HG03442 (cell line): ENCODE measurements around the gene NANOS1.

Experiments
- ATAC-seq: cut with Tn5 transposase; IDR thresholded peaks from one replicate; pipeline ENCODE4 v1.9.1; 2021; ENCODE audit warnings: mild to moderate bottlenecking, moderate library complexity; ENCODE audit not compliant: unreplicated experiment

NANOS1 gene

DNA sequence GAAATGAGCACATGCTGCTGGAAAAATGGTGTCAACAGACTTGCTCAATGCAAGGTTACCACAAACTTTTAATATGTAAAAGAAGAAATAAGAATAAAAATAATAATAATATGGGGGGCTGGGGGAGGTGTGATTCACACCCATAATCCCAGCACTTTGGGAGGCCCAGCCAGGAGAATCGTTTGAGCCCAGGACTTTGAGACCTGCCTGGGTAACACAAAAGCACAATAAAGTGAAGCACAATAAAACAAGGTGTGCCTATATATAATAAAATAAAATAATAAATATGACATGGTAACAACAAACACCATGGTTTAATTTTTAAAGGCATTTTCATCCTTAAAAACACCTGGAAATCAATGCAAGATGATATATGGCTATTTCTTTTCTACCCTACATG, 26.0 kb downstream of the NANOS1 start:
- no peak for ATAC-seq

DNA sequence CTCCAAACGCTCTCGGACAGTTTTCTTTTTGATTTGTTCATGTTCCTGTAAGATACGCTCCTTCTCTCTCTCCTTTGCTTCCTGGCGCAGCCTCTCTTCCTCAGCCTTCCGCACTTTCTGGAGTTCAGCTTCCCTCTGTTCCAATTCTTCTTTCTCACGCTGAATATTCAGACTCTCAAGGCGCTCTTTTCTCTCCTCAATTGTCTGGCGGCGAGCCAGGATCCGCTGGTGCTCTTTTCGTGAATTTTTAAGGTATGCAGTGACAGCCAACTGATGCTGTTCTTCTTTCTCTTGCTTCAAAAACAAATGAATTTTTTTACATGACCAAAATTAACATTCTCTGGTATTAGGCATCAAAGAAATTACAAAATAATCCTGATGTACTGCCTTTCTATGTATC, 28.5 kb downstream of the NANOS1 start:
- no peak for ATAC-seq

DNA sequence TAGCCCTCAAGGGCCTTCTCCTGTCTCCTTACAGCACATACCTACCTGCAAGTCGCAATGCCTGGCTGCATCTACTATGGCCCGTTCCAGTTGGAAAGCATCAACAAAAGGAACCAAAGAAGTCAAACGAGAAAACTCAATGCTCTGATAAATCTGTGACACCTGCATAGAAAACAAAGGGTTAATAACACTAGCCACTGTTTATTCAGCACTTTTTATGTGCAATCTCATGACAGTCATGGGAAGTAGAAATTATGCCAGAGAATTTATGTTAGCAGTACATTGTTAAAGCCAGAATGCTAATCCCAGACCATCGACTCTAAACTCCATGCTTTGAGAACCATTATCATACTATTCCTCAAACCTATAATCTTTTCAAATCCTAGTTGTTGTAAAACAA, 30.0 kb downstream of the NANOS1 start:
- no peak for ATAC-seq

DNA sequence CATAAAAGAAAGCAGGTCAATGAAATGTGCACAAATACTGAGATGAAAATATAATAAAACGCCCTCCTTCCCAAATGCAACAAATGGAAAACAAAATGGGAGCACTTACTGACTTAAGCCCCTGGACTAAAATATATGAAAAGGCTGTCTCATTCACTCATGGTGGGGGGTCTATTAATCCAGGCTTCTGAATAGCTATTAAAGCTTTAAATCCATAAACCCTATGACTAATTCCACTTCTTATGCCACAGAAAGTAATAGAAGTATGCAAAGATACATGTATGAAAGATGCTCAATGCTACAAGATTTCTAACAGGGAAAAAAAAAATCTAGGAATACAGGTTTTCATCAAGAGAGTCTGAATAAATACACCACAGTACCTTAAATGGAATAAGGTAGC, 30.6 kb downstream of the NANOS1 start:
- ATAC-seq = no peak

DNA sequence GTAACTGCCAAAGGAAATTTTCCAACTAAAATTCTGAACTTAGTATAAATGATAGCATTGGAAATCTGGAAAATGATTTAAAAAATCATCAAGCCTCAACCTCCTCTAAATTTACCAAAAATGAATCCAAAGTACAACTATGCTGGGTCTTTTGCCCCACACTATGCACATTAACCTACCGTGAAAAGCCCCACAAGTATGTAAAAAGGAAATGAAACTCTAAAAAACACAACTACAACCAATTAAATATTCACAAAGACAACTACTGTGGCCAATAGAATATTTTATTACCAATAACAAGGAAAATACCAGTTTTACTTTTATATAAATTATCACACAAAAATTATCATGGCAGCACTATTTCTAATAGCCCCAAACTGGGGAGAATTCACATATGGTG, 31.8 kb downstream of the NANOS1 start:
- no peak for ATAC-seq

DNA sequence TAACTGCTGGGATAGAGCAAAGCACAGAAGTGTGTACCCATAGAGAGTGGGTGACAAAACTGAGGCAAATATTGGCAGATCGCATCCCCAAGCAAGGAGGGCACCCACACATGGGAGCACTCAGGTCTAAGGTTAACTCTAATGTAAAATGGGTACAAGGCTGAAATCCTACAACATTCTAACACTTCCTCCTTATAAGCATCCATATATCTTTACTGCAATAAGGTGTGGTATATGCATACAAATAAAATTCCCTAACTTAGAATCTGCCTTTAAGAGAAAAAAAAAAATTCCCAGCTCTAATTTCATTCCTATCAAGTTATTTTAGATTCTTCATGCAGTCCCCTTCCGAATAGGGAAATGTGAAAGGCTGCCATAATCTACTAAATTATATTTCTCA, 32.4 kb downstream of the NANOS1 start:
- ATAC-seq = no peak

DNA sequence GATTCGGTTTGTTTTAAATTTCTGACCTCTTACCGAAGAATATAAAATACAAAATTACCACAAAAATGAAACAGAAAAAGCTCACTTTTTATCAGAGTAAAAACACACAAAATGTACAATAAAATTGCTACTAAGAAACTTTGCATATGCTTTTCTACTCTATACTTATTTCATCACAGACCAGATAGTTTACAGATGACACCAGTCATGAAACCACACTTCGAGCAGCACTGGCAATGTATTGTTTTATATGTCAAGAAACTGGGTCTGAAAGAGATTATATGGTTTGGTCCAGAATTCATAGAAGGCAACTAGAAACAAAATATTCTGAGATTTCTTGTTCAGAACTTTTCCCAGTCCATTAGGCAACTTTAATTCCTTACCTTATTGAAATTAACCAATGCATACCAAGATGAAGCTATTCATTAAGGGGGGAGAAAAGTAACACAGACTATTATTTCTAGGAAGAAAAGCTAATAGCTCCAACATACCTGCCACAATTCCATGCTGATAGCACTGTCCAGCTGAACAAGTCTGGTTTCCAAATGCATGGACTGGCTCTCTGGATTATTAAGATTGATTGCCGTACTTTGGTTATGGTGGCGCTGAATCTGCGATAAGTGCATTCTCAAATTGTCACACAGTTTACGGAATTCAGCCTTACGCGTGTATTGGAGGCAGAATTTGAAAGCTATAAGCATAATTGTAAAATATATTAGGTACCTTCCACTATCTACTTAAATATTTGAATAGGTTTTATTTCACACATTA, 41.1 kb downstream of the NANOS1 start:
- ATAC-seq = no peak

DNA sequence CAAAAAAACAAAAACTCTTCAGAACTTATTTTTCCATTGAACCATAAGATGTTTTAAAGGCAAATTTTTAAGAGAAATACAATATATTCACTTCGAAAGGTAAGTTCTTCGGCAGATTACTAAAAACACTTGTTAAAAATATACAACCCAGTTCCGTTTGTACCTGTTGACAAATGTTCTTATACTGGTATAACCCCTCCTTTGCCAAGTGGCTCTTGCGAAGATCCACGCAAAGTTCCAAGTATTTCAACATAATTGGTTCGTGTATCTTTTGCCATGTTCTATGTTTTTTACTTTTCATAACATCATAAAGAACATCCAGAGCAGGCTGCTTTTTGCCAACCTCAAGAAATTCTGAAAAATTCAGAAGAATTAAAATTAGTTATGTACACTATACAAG, 44.1 kb downstream of the NANOS1 start:
- no peak for ATAC-seq

DNA sequence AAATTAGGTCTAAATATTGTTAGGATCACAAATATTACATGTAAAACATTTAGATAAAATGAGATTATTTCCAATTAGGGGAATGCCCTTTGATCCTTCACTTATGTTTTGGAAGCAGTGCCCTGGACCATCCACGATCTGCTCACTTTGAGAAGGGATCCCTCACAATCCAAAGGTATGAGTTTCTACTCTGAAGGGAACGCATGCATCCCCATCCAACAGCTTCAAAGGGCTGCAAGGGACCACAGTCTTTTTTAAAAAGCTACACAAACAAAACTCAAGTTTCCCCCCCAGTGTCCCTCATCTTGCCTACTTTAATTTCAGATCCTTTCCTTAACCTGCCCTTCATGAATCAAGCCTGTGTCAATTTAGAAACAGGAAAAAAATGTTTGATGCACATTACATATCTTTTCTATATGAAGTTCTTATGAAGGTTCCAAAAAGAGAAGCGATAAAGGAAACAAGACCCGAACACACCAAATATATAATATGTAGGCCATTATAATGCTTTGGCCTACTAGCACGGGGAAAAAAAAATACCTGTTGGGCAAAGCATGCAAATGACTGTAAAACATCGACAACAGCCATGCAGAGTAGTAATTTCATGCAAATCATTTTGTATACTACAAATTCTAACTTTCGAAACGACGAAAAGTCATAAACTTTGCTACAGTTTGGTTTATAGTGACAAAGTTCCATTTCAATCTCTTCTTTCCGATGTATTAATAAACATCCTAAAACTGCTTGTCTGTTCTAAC, 49.1 kb downstream of the NANOS1 start:
- no peak for ATAC-seq

DNA sequence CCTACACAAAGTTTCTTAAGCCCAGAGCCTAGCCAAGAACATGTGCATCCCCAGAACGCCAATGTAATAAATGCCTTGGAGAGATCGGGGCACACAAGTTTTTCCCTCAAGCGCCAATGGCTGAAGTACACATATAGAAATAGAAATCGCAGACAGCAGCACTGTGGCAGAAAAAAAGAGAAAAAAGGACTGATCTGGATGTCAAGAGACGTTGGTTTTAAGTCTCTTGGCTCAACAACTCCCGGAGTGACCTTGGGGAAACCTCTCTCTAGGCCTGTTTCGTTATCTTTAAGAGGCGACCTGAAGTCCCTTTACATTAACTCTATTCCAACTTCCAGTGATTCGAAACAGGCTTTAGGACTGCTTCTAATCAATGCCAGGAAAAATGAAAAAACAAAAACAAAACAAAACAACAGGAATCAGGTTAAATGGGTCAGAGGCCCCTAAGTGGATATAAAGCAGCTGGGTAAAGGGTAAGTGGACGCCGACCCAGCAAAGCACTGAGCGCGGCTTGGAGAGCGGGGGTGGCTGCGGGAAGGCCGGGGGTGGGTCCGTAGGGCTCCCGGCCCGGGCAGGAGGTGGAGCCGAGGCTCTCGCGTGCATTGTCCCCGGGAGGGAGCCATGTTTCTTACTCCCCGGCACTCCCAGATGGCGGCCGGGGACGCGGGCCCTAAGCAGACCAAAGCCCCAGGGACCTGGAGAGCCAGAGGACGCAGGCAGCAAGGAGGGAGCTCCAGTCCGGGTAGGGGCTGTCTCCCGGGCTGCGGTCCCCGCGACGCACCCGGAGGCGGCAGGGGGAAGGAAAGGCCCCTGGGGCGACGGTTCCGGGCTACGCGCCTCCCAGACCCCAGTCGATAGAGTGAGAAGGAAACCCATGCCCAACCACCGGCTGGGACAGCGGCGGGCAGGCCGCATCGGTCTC, 50.3 kb downstream of the NANOS1 start:
- ATAC-seq = peak; percentile 57

DNA sequence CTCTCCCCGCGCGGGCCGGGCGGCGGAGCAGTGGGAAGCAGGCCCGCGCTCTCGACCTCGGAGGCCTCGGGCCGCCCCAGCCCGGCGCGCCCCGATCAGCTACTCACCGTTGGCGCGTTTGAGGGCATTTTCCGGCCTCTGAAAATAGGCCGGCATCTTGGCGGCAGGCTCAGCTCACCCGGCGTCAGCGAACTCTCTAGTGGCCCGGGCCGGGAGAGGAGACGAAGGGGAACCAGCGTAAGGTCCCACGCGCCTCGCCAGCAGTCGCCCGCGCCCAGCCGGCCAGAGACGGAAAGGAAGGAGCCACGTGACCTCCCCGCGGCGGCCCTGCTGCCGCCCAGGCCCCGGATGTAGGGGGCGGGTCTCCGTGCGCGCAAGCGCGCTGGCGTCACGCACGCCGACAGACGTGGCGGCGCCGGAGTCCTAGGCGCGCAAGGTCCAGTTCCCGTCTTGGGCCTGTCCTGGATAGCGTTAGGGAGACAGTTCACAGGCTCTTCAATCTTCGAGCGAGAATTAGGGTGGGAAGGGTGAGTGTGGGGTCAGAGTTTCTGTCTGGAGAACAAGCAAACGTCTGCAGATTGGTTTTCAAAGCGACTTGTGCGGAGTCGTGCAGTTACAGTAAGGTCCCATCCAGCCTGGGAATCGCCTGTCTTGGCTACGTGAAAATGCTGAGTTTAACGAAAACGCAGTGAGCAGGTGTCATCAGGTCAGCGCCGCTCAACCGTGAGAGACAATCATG, 51.2 kb downstream of the NANOS1 start, which contains the start of gene EIF3A:
Gene EIF3A (minus strand): TSS at position 297 of the 739 bp plus-strand sequence. CDS start 141 bp downstream, at position 156.
- peak; percentile 80 for ATAC-seq
